ENCODE measurements around the gene PID1.

The PID1 gene

DNA sequence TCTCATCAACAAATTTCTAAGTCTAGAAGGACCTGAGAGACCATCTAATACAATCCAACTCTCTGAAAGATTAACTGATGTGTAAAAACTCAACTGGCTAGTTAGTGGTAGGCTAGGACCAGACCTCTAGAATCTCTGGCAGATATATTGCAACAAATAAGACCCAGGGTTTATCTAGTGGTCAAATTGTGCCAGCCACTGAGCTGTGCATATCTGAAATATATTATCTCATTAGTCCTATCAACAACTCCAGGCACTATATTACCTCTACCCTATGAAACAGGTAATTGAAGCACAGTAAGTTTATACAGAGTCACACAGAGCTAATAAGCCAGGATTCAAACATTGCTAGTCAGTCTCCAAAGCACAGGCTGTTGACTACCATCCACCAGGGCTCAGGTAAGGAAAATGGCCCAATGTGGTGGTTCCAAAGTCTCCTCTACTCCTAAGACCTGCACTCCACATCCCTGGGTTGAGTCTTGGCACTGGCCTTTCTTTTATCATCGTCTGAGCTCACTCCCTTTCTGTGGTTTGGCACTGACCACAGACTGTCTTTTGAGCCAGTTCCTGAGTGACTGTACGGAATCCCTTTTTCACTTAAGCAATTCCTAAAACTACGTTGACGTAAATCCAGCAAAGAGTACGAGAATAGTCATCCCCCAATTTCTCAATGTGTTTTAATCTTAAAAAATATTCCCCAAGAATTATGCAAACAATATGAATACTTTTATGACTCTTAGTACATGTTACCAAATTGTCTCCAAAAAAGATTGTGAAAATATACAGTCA, 11.9 kb upstream of the PID1 start:
- Histone ChIP-seq H3K27ac (ENCODE audit: low read depth, low read length) (no peak overlapping the region), H3K9me3 (ENCODE audit: control insufficient read depth, insufficient read depth, low read depth, low read length) (no peaks in the 10 kb centered on the region), H3K36me3 (ENCODE audit: control insufficient read depth, insufficient read depth, low read length) (no peaks in the 10 kb centered on the region), H3K9ac (ENCODE audit: low read length) (no peak overlapping the region), H3K4me1 (ENCODE audit: control insufficient read depth, insufficient read depth, low read length) (no peaks in the 10 kb centered on the region), H3K27me3 (ENCODE audit: control insufficient read depth, insufficient read depth, low read length) (no peaks in the 10 kb centered on the region), H3K4me3 (ENCODE audit: low read depth, low read length) (no peak overlapping the region)

DNA sequence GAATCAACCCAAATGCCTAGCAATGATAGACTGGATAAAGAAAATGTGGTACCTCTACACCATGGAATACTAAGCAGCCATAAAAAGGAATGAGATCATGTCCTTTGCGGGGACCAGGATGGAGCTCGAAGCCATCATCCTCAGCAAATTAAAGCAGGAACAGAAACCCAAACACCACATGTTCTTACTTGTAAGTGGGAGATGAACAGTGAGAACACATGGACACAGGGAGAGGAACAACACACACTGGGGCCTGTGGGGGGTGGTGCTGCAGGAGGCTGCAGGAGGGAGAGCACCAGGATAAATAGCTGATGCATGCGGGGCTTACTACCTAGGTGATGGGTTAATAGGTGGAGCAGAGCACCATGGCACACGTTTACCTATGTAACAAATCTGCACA, 8.4 kb upstream of the PID1 start:
- Histone ChIP-seq H3K4me3 (ENCODE audit: low read depth, low read length) (no peak overlapping the region), H3K36me3 (ENCODE audit: control insufficient read depth, insufficient read depth, low read length) (no peaks in the 10 kb centered on the region), H3K4me1 (ENCODE audit: control insufficient read depth, insufficient read depth, low read length) (no peaks in the 10 kb centered on the region; the same call in 1 of the 2 replicates), H3K9ac (ENCODE audit: low read length) (no peak overlapping the region), H3K27me3 (ENCODE audit: control insufficient read depth, insufficient read depth, low read length) (no peaks in the 10 kb centered on the region), H3K9me3 (ENCODE audit: control insufficient read depth, insufficient read depth, low read depth, low read length) (no peaks in the 10 kb centered on the region), H3K27ac (ENCODE audit: low read depth, low read length) (no peak overlapping the region)

DNA sequence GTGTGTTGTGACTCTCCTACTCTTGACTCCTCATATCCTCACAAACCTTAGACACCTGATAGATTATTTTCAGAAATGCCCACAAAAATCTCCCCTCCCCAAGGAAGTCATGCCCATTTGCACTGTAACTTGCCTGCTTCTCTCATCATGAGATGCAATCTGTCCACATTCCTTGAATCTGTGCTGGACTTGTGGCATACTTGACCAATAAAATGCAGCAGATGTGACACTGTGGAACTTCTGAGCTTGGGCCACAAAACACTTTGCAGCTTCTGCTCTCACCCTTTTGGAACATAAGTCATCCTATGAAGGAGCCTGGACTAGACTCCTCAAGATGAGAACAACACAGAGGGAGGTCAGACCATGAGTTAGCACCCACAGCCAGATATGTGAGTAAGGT, 4.4 kb upstream of the PID1 start:
- Histone ChIP-seq H3K27me3 (ENCODE audit: control insufficient read depth, insufficient read depth, low read length) (peaks cover 22% of the 10 kb centered on the region), H3K4me1 (ENCODE audit: control insufficient read depth, insufficient read depth, low read length) (peaks cover 12% of the 10 kb centered on the region)

DNA sequence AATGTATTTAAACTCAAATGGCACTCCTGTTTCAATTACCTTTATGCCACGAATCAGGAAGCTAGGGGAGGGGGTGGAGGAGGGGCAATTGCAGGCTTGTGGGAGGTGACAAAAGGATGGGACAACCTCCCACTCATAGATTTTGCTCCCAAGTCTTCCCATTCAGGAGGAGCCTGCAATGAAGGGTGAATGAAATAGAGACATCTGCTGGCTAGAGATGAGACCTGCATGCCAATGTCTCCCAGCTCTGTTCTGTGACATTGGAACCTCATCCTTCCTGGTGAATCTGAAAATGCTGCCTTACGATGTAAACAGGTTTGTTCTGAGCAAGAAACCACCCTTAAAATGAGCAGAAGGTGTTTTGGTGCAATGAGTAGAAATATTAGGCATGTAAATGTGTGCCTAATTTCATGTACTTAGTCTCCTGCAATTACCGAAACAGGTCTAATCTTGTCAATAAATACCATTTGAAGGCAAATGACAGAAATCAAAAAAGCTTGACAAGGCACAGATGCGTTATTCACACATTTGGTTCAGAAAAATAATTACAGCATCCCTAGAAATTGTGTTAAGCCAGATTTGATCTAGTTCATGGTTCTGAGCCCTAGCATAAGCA, 2.7 kb upstream of the PID1 start:
- peak overlapping the region; percentile 38 for H3K4me3 ChIP-seq (ENCODE audit: low read depth, low read length)

More for the DNA sequence above, 4.4 kb upstream of the PID1 start:
- no peaks in the 10 kb centered on the region for H3K36me3 ChIP-seq (ENCODE audit: control insufficient read depth, insufficient read depth, low read length)
- H3K4me3 ChIP-seq (ENCODE audit: low read depth, low read length) = no peak overlapping the region
- H3K9ac ChIP-seq (ENCODE audit: low read length) = no peak overlapping the region
- no peaks in the 10 kb centered on the region for H3K9me3 ChIP-seq (ENCODE audit: control insufficient read depth, insufficient read depth, low read depth, low read length)
- no peak overlapping the region for H3K27ac ChIP-seq (ENCODE audit: low read depth, low read length)

DNA sequence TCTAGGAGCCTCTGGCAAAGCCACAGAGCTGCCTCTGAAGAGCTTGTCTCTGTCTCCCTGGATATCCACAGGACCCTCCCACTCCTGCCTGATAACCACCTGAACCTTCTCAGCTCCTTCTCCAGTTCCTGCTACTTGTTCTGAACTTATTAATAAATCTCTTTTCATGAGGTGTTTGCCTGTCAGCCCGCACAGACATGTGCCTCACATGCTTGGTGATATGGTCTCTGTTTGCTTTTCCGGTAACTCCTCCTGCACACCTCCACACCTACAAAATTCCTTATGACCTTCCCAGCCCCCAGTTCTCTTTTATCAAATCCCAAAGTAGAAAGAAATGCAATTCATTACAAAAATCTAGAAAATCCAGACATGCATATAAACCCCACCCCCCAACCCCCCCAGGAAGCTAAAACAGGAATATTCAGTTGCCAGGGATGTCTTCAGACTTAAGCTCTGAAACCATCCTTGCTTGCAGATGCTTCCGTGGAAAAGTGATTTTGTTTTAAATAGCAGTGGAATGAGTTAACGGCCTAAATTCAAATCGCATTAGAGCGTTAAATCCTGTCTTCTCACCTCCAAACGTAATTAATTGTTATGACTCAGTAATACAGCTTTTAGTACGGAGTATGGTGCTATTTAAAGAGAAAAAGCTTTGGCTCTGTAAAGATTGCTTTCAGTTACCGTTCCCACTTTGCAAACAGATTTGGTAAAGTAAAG, 2.1 kb upstream of the PID1 start:
- peaks cover 37% of the 10 kb centered on the region for H3K27me3 ChIP-seq (ENCODE audit: control insufficient read depth, insufficient read depth, low read length)
- H3K27ac ChIP-seq (ENCODE audit: low read depth, low read length) = no peak overlapping the region
- H3K4me1 ChIP-seq (ENCODE audit: control insufficient read depth, insufficient read depth, low read length) = peaks cover 13% of the 10 kb centered on the region
- H3K4me3 ChIP-seq (ENCODE audit: low read depth, low read length) = peak overlapping the region; percentile 38
- H3K36me3 ChIP-seq (ENCODE audit: control insufficient read depth, insufficient read depth, low read length) = no peaks in the 10 kb centered on the region
- H3K9me3 ChIP-seq (ENCODE audit: control insufficient read depth, insufficient read depth, low read depth, low read length) = no peaks in the 10 kb centered on the region
- H3K9ac ChIP-seq (ENCODE audit: low read length) = no peak overlapping the region

More for the DNA sequence above, 2.7 kb upstream of the PID1 start:
- H3K9me3 ChIP-seq (ENCODE audit: control insufficient read depth, insufficient read depth, low read depth, low read length) = no peaks in the 10 kb centered on the region
- no peak overlapping the region for H3K27ac ChIP-seq (ENCODE audit: low read depth, low read length)
- H3K4me1 ChIP-seq (ENCODE audit: control insufficient read depth, insufficient read depth, low read length) = peaks cover 13% of the 10 kb centered on the region
- H3K36me3 ChIP-seq (ENCODE audit: control insufficient read depth, insufficient read depth, low read length) = no peaks in the 10 kb centered on the region
- H3K27me3 ChIP-seq (ENCODE audit: control insufficient read depth, insufficient read depth, low read length) = peaks cover 37% of the 10 kb centered on the region
- no peak overlapping the region for H3K9ac ChIP-seq (ENCODE audit: low read length)

DNA sequence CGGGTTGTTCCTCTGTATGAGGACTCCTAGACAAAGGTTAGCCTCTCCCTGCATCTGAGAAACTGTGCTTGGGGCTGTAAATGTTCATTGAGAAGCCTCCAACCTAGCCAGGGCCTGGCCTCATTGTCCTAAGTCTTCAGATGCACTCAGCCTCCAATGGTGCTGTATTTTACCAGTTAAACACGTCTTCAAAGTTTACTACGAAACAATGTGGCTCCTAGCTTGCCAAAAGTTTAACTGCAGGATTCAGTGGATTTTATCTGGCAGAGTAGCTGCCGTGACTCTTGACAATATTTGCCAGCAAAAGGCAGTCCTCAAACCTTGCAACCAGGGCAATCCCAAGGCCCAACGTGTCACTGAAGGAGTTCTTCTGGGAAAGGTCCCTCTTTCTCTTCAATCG, 1.1 kb downstream of the PID1 start:
- Histone ChIP-seq H3K27ac (ENCODE audit: low read depth, low read length) (no peak overlapping the region), H3K9me3 (ENCODE audit: control insufficient read depth, insufficient read depth, low read depth, low read length) (no peaks in the 10 kb centered on the region), H3K4me1 (ENCODE audit: control insufficient read depth, insufficient read depth, low read length) (peaks cover 13% of the 10 kb centered on the region; the same call in 1 of the 2 replicates), H3K36me3 (ENCODE audit: control insufficient read depth, insufficient read depth, low read length) (no peaks in the 10 kb centered on the region), H3K4me3 (ENCODE audit: low read depth, low read length) (no peak overlapping the region), H3K27me3 (ENCODE audit: control insufficient read depth, insufficient read depth, low read length) (peaks cover 37% of the 10 kb centered on the region), H3K9ac (ENCODE audit: low read length) (no peak overlapping the region)

DNA sequence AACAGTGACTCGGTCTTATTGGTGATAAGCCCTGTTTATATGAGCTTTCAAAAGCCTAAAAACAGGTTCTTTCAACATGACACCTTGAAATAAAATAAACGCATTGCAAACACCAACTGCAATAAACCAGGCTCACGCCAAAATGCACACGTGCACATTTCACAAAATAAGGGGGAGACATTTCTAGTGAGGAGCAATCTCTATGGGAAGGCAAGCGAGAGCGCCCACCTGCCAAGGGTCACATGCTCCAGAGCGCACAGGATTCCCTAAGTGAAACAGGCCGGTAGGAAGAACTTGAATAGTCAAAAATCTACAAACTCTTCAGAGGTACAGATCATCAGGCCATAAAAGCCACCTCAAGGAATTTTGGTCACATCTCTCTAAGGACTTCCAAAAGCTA, 1.9 kb downstream of the PID1 start:
- Histone ChIP-seq H3K9me3 (ENCODE audit: control insufficient read depth, insufficient read depth, low read depth, low read length) (no peaks in the 10 kb centered on the region), H3K4me1 (ENCODE audit: control insufficient read depth, insufficient read depth, low read length) (peaks cover 13% of the 10 kb centered on the region; the same call in 1 of the 2 replicates), H3K4me3 (ENCODE audit: low read depth, low read length) (no peak overlapping the region), H3K27me3 (ENCODE audit: control insufficient read depth, insufficient read depth, low read length) (peaks cover 37% of the 10 kb centered on the region), H3K36me3 (ENCODE audit: control insufficient read depth, insufficient read depth, low read length) (no peaks in the 10 kb centered on the region), H3K9ac (ENCODE audit: low read length) (no peak overlapping the region), H3K27ac (ENCODE audit: low read depth, low read length) (no peak overlapping the region)

DNA sequence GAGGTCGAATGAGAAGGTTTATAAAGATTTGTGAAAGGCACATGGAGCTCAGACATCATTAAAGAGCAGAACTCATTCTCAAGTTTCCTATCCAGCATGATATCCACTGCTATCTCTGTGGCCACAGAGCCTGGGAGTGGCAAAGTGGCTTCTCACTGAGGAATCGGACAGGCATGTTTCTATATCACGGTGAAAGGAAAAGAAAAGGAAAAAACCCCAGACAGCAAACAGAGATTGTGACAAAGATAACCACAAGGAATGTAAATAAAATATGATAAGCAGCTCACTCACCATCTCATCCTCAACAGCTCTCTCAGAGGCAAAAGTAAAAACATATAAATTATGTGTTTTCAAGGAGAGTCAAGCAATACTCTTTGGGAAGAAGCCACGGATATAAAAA, 2.5 kb downstream of the PID1 start:
- H3K27me3 ChIP-seq (ENCODE audit: control insufficient read depth, insufficient read depth, low read length) = peaks cover 37% of the 10 kb centered on the region
- H3K4me1 ChIP-seq (ENCODE audit: control insufficient read depth, insufficient read depth, low read length) = peaks cover 13% of the 10 kb centered on the region; the same call in 1 of the 2 replicates
- no peaks in the 10 kb centered on the region for H3K9me3 ChIP-seq (ENCODE audit: control insufficient read depth, insufficient read depth, low read depth, low read length)
- no peak overlapping the region for H3K4me3 ChIP-seq (ENCODE audit: low read depth, low read length)
- no peaks in the 10 kb centered on the region for H3K36me3 ChIP-seq (ENCODE audit: control insufficient read depth, insufficient read depth, low read length)
- H3K9ac ChIP-seq (ENCODE audit: low read length) = no peak overlapping the region
- H3K27ac ChIP-seq (ENCODE audit: low read depth, low read length) = no peak overlapping the region

DNA sequence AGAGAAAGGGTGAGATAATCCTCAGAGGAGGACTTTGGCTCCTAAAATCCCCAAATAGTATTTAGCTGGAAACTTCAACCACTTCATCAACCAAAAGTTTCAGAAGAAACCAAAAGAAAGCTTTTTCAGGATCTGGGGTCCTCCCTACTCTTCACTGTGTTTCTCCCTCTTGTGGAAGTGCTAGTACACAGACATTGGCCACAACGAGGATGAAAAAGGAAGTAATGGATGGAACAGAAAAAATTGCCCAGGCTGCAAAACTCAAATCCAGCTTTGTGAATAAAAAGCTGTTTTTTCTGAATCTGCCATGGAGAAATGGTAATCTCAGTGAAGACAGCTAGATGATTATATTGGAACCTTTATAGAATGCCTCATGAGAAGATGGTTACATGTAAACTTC, 4.0 kb downstream of the PID1 start:
- Histone ChIP-seq H3K4me1 (ENCODE audit: control insufficient read depth, insufficient read depth, low read length) (peaks cover 7% of the 10 kb centered on the region; the same call in 1 of the 2 replicates), H3K4me3 (ENCODE audit: low read depth, low read length) (no peak overlapping the region), H3K9ac (ENCODE audit: low read length) (no peak overlapping the region), H3K27me3 (ENCODE audit: control insufficient read depth, insufficient read depth, low read length) (peaks cover 27% of the 10 kb centered on the region), H3K36me3 (ENCODE audit: control insufficient read depth, insufficient read depth, low read length) (no peaks in the 10 kb centered on the region), H3K27ac (ENCODE audit: low read depth, low read length) (no peak overlapping the region), H3K9me3 (ENCODE audit: control insufficient read depth, insufficient read depth, low read depth, low read length) (no peaks in the 10 kb centered on the region)

DNA sequence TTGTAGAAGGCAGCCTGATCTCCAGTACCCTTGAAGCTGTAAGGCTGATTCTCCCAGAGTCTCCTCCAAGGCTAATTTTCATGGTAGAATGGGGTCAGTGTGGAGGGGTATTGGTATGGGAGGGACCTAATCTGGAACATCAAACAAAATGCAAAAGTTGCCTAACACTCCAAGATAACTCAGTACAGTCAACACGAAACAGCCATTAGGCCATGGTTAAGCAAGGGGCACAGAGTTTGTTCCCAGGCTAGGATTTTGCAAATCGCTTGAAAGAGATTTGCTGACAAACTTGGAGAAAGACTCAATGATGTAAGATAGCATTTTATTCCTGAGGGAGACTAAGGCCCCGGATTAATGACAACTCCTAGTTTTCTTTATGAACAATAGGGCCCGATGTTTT, 5.4 kb downstream of the PID1 start:
- no peak overlapping the region for H3K9ac ChIP-seq (ENCODE audit: low read length)
- H3K4me3 ChIP-seq (ENCODE audit: low read depth, low read length) = no peak overlapping the region
- H3K9me3 ChIP-seq (ENCODE audit: control insufficient read depth, insufficient read depth, low read depth, low read length) = no peaks in the 10 kb centered on the region
- no peak overlapping the region for H3K27ac ChIP-seq (ENCODE audit: low read depth, low read length)
- H3K4me1 ChIP-seq (ENCODE audit: control insufficient read depth, insufficient read depth, low read length) = 0 out of 2 replicates have a peak, but pooled peaks cover 3% of the 10 kb centered on the region
- peaks cover 18% of the 10 kb centered on the region for H3K27me3 ChIP-seq (ENCODE audit: control insufficient read depth, insufficient read depth, low read length)
- no peaks in the 10 kb centered on the region for H3K36me3 ChIP-seq (ENCODE audit: control insufficient read depth, insufficient read depth, low read length)

DNA sequence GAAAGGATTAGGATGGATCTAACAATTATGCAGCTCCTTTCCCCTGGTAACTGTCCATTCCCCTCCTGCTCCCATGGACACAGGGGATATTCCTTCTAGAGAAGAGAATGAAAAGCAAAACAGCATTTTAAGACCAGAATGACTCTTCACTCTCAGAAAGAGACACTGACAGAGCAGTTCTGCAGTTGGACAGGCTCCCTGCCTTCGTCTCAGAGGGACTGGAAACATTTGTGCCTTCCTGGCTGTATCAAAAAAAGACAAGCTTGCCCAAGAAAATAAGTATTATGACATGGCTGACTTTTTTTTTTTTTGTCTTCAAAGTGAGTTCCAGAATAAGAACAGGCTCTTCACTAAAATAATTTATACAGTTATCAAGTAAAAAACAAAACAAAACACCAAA, 9.5 kb downstream of the PID1 start:
- no peaks in the 10 kb centered on the region for H3K4me1 ChIP-seq (ENCODE audit: control insufficient read depth, insufficient read depth, low read length)
- H3K36me3 ChIP-seq (ENCODE audit: control insufficient read depth, insufficient read depth, low read length) = no peaks in the 10 kb centered on the region
- no peak overlapping the region for H3K9ac ChIP-seq (ENCODE audit: low read length)
- no peaks in the 10 kb centered on the region for H3K9me3 ChIP-seq (ENCODE audit: control insufficient read depth, insufficient read depth, low read depth, low read length)
- H3K4me3 ChIP-seq (ENCODE audit: low read depth, low read length) = no peak overlapping the region
- no peak overlapping the region for H3K27ac ChIP-seq (ENCODE audit: low read depth, low read length)
- H3K27me3 ChIP-seq (ENCODE audit: control insufficient read depth, insufficient read depth, low read length) = no peaks in the 10 kb centered on the region
